EH (cell line): Measurements from ENCODE around the gene EBLN1.
A peak's percentile ranks its signal among the peaks of the same experiment; 100 is the strongest.

Experiments used
- DNase-seq: peaks from one replicate; pipeline ENCODE4 v3.0.0-alpha.2; 2015; ENCODE audit warnings: low read depth

EBLN1 gene

GRCh38 chr10:22217842-22218241, at the start of gene EBLN1:
Gene EBLN1, minus strand, starts transcription at chr10:22218015. Its CDS starts 8,032 bp downstream, at chr10:22209983.
- DNase-seq: no peak

DNA sequence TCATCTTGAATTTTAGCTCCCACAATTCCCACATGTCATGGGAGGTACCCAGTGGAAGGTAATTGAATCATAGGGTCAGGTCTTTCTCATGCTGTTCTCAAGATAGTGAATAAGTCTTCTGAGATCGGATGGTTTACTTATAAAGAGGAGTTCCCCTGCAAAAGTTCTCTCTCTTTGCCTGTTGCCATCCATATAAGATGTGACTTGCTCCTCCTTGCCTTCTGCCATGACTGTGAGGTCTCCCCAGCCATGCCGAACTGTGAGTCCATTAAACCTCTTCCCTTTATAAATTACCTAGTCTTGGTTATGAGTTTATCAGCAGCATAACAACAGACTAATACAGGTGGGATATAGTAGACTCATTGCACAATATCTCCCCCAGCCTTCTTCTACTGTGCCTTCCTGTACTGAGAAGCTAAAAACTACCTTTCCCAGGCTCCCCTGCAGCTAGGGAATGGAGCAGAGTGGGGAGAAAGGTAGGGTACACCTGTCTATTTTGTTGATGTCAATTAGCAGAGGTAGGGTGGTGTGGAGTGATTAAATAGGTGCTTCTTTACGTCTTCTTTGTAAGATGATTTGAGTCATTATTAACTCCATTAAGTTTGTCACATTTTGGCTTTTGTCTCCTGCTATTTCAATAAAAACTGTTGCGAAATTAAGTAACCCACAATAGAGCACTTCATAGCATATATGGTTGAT, 48.2 kb upstream of the EBLN1 start:
- DNase-seq: no peak

- DNase-seq: no peak
Observed at GRCh38 chr10:22263106-22263505, 45.3 kb upstream of the EBLN1 start.

GRCh38 chr10:22259280-22259679, 41.5 kb upstream of the EBLN1 start:
- peak; percentile 16 for DNase-seq

- DNase-seq: no peak
Observed at GRCh38 chr10:22258471-22258870, 40.7 kb upstream of the EBLN1 start.

DNA sequence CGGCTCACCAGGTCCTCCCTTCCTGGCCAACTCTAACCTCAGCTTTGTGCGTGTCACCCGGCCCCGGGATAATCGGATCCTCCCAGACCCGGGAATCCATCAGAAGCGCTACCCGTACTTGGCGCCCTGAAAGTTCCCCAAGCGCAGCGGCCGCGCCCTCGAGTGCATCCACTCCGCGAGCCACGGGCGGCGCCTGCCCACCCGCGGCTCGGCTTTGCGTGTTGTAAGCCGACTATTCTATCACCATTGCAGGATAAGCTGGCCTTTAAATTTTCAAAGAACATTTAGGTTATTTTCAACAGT, 35.7 kb upstream of the EBLN1 start:
- no peak for DNase-seq

- peak; percentile 20 for DNase-seq
Observed at GRCh38 chr10:22252801-22253579, 35.2 kb upstream of the EBLN1 start.

DNA sequence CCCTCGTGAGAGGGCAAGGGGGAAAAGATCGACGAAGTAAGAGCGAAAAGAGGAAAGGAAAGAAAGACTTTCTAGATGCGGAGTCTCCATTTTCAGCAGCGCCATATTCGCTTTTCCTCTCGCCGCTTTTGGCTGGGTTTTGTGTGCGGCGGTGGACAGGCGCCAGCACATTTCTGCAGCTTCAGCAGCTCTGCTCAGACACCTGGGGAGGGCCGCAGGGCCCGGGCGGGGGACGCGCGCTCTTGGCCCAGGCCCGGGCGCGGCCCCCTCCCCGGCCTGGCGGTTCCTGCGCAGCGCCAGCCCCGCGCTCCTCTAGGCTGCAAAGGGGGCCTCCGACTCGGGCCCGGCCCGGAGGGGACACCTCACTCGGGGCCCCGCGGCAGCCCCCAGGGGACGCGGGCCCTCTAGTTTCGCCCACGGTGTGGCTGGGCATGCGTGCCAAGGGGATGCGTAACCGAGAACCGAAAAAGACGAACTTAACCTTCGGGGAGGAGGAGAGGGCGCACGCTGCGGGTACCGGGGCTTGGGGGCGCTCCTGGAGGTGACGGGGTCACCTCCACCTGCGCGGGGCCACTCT, 34.5 kb upstream of the EBLN1 start:
- peak; percentile 35 for DNase-seq

DNA sequence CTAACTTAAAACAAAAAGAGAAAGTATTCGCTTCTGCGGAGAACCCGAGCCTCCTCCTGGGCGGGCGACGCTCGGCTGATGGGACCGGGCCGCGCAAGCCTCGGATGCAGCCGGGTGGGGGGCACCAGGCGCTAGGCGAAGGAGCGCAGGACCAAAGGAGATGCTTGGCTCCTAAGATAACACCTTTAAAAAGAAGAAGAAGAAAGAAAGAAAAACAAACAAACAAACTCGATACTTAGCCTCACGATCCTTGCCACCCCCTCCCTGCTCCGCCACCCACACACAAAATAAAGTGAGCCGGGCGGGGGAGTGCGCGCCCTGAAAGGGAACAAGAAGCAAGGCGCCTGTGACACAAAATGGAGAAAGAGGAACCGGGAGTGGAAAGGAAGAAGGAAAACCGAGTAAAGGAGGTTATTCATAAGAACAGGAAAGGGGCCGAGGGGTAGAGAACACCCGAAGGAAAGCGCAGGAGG, 34.0 kb upstream of the EBLN1 start:
- peak; percentile 50 for DNase-seq

DNA sequence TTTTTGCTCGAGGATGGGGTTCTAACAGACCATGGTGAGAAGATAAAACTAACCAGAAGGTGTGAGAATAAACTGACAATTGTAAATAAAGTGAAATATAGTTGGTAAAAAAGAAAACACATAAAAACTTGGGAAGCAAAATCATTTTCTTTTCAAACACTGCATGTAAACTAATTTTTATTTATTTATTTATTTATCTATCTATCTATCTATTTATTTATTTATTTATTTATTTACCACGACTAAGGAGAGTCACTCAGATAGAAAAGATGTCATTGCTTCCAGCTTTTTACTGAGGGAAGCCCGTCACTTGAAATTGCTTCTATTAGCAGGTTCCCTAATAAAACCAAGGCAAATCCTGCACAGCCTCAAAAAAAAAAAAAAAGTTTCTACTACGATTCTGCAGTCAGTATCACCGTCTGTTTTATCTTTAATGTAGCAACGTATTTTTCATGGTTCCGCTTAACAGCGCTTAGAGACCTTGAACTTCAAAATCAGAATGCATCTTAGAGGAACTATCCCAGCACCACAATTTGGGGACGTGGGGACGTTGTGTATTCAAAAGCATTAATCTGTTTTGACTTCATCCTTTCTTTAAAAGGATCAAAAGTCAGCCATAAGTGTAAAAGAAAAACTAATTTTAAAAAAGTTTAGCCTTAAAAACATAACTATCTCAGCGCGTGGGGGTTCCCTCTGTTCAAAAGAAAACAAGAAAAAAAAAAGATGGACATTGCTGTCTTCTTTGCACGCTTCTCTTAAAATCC, 33.3 kb upstream of the EBLN1 start:
- DNase-seq: no peak

- no peak for DNase-seq
Observed at GRCh38 chr10:22247636-22248035, 29.8 kb upstream of the EBLN1 start.

GRCh38 chr10:22246680-22247391, 29.0 kb upstream of the EBLN1 start:
- peak; percentile 61 for DNase-seq

DNA sequence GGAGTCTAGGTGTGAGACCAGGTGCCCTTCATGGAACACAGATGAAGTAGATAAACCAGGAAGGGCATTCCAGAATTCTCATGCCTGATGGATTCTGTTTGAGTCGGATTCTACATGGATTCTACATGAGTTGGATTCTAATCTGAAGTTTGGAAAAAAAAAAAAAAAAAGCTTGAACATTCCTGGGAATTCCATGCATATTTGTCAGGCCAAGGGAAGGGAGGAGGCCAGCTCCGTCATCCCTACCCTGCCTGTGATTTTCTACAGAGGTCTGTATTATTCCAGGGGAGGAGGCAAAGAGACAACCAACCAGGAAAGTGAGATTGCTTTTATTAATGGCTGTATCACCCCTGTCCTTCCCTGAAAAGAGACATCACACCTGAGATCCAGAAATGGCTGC, 27.8 kb upstream of the EBLN1 start:
- DNase-seq: peak; percentile 62

DNA sequence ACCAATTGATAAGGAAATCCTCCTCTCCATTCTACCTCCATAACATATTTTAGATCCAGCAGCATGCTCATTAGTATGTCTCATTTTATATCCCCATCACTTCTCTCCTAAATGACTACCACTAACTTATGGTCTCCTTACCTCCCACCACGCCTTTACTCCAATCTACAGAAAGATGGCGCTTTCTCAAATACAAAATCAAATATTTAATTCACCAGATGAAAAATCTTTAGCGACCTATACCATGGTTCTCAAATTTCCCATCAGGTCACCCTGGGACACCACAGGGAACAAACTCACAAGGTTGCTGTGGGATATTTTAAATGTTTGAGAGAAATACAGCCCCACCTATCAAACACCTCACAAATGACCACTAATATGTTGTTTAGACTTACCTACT, 27.0 kb upstream of the EBLN1 start:
- DNase-seq: no peak

- DNase-seq: no peak
Observed at GRCh38 chr10:22244001-22244400, 26.2 kb upstream of the EBLN1 start.

DNA sequence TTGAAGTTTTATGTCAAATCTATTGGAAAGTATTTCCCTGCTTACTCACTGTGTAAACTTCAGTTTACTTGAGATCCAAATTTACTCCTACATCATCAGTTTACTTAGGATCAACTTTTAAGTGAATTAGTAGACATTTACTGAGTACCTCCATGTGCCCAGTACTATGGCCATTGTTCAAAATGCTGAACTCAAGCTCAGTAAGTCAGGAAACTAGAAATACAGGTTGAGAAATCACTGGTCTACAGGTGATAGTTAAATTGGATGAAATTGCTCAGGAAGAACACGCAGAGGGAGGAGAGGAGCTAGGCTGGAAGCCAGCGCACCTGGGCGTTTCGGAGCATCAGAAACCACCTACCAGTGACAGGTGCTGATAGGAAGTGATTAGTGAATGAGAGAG, 25.5 kb upstream of the EBLN1 start:
- DNase-seq: no peak

- no peak for DNase-seq
Observed at GRCh38 chr10:22231260-22231659, 13.4 kb upstream of the EBLN1 start.

DNA sequence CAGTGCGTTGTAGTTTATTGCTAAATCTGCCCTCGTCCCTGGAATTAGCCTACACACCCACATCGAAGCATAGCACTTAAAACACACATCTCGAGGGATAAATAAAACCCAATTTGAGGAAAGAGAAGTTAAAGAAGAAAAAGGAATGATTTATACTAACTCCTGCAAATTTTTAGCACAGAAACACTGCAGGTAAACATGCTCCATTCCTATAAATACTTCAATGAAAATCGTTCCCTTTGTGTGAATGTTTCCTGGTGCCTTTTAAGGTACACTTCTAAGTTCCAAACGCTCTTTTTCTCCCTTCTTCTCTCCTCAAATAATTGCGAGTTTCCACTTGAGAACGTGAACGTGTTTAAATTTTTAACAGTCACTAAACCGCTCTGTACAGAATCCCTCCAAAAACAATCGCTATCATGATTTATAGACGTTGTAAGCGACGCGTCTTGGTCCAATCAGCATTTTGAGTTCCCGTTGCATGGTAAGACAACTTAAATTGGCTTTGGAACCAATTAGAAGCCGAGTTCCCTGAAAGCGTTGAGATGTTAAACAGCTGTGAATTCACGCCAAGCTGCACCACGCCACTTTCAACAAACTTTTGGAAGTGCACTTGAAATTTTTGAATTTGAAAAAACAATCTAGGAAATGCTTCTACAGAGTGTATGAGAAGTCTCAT, 12.5 kb upstream of the EBLN1 start:
- peak; percentile 40 for DNase-seq

DNA sequence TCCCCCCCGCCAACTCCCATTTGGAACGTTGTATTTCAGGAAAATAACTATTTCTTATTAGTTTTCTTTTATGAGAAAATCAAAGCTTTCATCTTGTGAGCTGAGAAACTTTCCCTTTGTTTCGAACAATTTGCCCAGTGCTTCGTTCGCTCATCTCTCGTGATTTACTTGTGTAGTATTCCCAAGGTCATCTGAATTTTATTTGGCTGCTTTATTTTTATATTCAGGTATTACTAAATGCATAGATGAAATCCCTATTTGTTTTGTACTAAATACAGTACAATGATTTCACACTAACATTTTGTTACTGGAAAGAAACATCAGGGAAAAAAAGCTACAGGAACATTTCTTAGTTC, 12.0 kb upstream of the EBLN1 start:
- no peak for DNase-seq

DNA sequence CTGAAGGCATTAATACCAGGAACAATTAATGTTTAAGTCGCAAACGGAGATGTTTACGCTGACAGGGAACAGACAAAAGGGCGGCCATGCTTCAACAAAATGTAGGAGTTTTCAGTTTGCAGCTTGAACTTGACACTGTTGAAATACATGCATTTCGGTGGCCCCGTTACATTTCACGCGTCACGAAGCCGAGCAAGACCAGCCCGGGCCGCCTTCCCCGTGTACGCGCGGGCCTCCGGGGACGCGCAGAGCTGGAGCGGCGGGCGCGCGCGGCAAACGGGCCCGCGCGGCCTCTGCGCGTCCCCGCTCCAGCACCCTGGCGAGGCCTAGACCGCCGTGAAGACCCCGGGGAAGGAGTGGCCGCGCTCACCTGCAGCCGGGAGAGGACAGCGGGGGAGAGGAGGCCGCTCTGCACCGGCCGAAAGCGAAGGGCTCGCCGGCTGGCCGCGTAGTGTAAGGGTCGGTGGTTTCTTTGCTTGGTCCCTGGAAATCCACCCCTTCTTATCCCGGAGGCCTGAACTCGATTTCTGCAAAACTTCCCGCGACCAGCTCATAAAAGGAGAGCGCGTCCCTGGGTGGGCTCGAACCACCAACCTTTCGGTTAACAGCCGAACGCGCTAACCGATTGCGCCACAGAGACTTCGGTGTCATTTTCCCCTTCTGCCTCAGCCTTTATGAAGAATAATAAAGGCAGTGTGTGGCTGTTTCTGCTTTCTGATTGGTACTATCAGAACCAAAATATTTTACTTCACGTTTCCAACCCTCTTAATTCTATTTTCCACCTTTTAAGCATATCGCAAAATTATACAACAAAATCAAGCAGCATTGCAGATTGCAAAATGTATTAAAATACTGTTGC, 11.4 kb upstream of the EBLN1 start:
- peak; percentile 92 for DNase-seq
